Measurements from ENCODE around the gene HMGN4. TPM values are rescaled to one million over a fixed set of nuclear protein-coding genes. Genes with fewer than 3 reads are reported as not detected.
A peak's percentile ranks its signal among the peaks of the same experiment; 100 is the strongest.

Gene HMGN4
- total and polyA plus RNA-seq, 2 donors (not counting 3 experiments of a cell fraction or from before 2014, with no cell fraction given), result 13.1 to 36.9 TPM

DNA sequence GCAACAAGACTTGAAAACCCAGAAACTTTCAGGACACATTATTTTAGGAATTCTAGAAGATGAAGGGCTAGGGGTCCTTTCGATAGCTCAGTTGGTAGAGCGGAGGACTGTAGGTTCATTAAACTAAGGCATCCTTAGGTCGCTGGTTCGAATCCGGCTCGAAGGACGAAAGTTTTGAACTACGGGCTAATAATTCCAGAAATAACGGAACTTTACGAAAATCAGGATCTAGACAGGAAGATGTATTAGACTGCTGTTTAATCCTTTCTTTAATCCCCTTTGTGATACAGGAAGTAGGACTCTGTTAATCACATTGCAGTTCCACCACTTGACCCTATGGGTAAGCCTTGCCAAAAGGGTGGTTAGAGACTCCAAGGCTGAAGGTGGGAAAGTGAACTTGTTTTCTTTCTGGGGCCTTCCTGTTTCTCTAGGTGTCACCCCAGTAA is 37.4 kb downstream of the HMGN4 start:
- DNase-seq (ENCODE audit: low read depth, low spot score) (peak; percentile 9), FAIRE-seq (peak; percentile 57)
- H3K9me3 ChIP-seq (replicated peaks; ENCODE audit: control insufficient read depth, insufficient read depth, low read length), result no peaks in the 10 kb centered on the region
- no peaks in the 10 kb centered on the region for H3K79me2 ChIP-seq (ENCODE audit: control insufficient read depth, insufficient read depth, low read length)
- H3K4me1 ChIP-seq (ENCODE audit: control insufficient read depth, extremely low read depth, insufficient read depth, low read length), result peaks cover 10% of the 10 kb centered on the region
- no peaks in the 10 kb centered on the region for H3K9me1 ChIP-seq (replicated peaks; ENCODE audit: control insufficient read depth, extremely low read depth, insufficient read depth, low read length)
- H2AFZ ChIP-seq (ENCODE audit: low read depth, low read length), result no peak overlapping the region
- POLR2A ChIA-PET, result no interaction called here
- intact Hi-C loops (cut with micrococcal nuclease), result loop anchor here (10.0 kb wide), 1 partner anchor 899 kb away; the partner anchor contains the start of gene ZNF184
- BruUV-seq (replicated peaks), result no TSS peak
- no peak overlapping the region for H3K4me2 ChIP-seq (ENCODE audit: insufficient read depth, low read length)
- CTCF ChIA-PET, result interaction anchor here (3.7 to 14.8 kb wide), 2 partner anchors 13 to 234 kb away, joined by 21 to 359 read pairs; partner anchors contain the start of gene ABT1
- dilution Hi-C loops (cut with MboI; ENCODE audit: extremely low pct_ligation_motif_present, low sequenced_read_pairs), result no loop called here
- no peak overlapping the region for H3K27ac ChIP-seq (ENCODE audit: insufficient read depth, low read depth, low read length)
- H3K36me3 ChIP-seq (ENCODE audit: control insufficient read depth in 2 of 2, extremely low read depth in 1 of 2, insufficient read depth in 2 of 2, low read length in 2 of 2), result no peaks in the 10 kb centered on the region
- no peak overlapping the region for H3K9ac ChIP-seq (replicated peaks; ENCODE audit: extremely low read depth, insufficient read depth, low read length)
- TF ChIP-seq MYC (IDR thresholded peaks at IDR 0.05; ENCODE audit: low read depth, low read length) (no peak), GATA2 (IDR thresholded peaks at IDR 0.05; ENCODE audit: insufficient read depth, insufficient read length, low read depth, low read length) (no peak), POLR2AphosphoS5 (IDR thresholded peaks at IDR 0.05; ENCODE audit: insufficient read depth, low read depth, low read length) (no peak), POLR2A (IDR thresholded peaks at IDR 0.05; ENCODE audit: low read depth, low read length) (no peak), FOS (IDR thresholded peaks at IDR 0.05; ENCODE audit: borderline replicate concordance, insufficient read depth, low read length) (no peak), EZH2 (IDR thresholded peaks at IDR 0.05; ENCODE audit: borderline replicate concordance, low read depth, low read length, severe bottlenecking) (no peak), JUN (IDR thresholded peaks at IDR 0.05; ENCODE audit: borderline replicate concordance, insufficient read depth, insufficient read length, low read depth) (no peak)
- TF ChIP-seq, protein P1, sequence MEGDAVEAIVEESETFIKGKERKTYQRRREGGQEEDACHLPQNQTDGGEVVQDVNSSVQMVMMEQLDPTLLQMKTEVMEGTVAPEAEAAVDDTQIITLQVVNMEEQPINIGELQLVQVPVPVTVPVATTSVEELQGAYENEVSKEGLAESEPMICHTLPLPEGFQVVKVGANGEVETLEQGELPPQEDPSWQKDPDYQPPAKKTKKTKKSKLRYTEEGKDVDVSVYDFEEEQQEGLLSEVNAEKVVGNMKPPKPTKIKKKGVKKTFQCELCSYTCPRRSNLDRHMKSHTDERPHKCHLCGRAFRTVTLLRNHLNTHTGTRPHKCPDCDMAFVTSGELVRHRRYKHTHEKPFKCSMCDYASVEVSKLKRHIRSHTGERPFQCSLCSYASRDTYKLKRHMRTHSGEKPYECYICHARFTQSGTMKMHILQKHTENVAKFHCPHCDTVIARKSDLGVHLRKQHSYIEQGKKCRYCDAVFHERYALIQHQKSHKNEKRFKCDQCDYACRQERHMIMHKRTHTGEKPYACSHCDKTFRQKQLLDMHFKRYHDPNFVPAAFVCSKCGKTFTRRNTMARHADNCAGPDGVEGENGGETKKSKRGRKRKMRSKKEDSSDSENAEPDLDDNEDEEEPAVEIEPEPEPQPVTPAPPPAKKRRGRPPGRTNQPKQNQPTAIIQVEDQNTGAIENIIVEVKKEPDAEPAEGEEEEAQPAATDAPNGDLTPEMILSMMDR (IDR thresholded peaks at IDR 0.05; ENCODE audit: extremely low read depth in 1 of 2, insufficient read depth in 1 of 2, low read depth in 1 of 2, low read length in 2 of 2), result no peak
- TF ChIP-seq, protein P2, sequence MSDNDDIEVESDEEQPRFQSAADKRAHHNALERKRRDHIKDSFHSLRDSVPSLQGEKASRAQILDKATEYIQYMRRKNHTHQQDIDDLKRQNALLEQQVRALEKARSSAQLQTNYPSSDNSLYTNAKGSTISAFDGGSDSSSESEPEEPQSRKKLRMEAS (IDR thresholded peaks at IDR 0.05; ENCODE audit: insufficient read depth, insufficient read length), result no peak
- H3K27me3 ChIP-seq (ENCODE audit: control insufficient read depth in 2 of 2, insufficient read depth in 2 of 2, low read length in 2 of 2), result peaks cover 3 to 5% of the 10 kb centered on the region in 2 experiments
- no peak overlapping the region for H3K4me3 ChIP-seq (replicated peaks in 1 of 3; ENCODE audit: insufficient read depth in 1 of 3, low read depth in 1 of 3, low read length in 3 of 3)
- H4K20me1 ChIP-seq (replicated peaks; ENCODE audit: control insufficient read depth, extremely low read depth, insufficient read depth, low read length), result no peaks in the 10 kb centered on the region
